Endometrium (tissue), 2 donors: ENCODE measurements around the gene NR2C2AP.

Experiments
- FAIRE-seq: peaks from 2 replicates; lab custom pipeline; 2012; peaks lifted over from hg19 to GRCh38; lab: Jason Lieb, UNC
- donor health status: control.
- donor health status: control.

Gene NR2C2AP

GRCh38 chr19:19214892-19215291 is 11.7 kb upstream of the NR2C2AP start:
- no peak for FAIRE-seq

- FAIRE-seq, result no peak
Observed at GRCh38 chr19:19214159-19214490, 10.9 kb upstream of the NR2C2AP start.

GRCh38 chr19:19213426-19214158 is 10.4 kb upstream of the NR2C2AP start:
- no peak for FAIRE-seq

GRCh38 chr19:19212916-19213315 is 9.7 kb upstream of the NR2C2AP start:
- FAIRE-seq, result no peak

- no peak for FAIRE-seq
Observed at GRCh38 chr19:19211499-19212420, 8.5 kb upstream of the NR2C2AP start, which contains the start of gene NCAN. Gene NCAN, plus strand, starts transcription at chr19:19211958. Its CDS starts 4,996 bp downstream, at chr19:19216954.

- no peak for FAIRE-seq
Observed at GRCh38 chr19:19209372-19209771, 6.2 kb upstream of the NR2C2AP start.

- FAIRE-seq, result no peak
Observed at GRCh38 chr19:19207637-19208572, 4.7 kb upstream of the NR2C2AP start.

- FAIRE-seq, result no peak
Observed at GRCh38 chr19:19206938-19207337, 3.7 kb upstream of the NR2C2AP start.

- no peak for FAIRE-seq
Observed at GRCh38 chr19:19205416-19206410, 2.5 kb upstream of the NR2C2AP start.

GRCh38 chr19:19204181-19204580 is 967 bp upstream of the NR2C2AP start:
- no peak for FAIRE-seq

GRCh38 chr19:19202707-19203011 is 555 bp downstream of the NR2C2AP start:
- FAIRE-seq, result no peak

- FAIRE-seq, result no peak
Observed at GRCh38 chr19:19201697-19202630, 1.2 kb downstream of the NR2C2AP start.

- no peak for FAIRE-seq
Observed at GRCh38 chr19:19193926-19194325, 9.3 kb downstream of the NR2C2AP start.

- FAIRE-seq, result no peak
Observed at GRCh38 chr19:19192910-19193423, 10.2 kb downstream of the NR2C2AP start.

GRCh38 chr19:19192078-19192882 is 10.9 kb downstream of the NR2C2AP start, which contains the start of the genes BORCS8 and RFXANK:
Gene BORCS8, minus strand, starts transcription at chr19:19192152. Its CDS starts 35 bp downstream, at chr19:19192117.
Gene RFXANK, plus strand, starts transcription at chr19:19192258. Its CDS starts 1,689 bp downstream, at chr19:19193947.
- peak; percentile 99 for FAIRE-seq

GRCh38 chr19:19191768-19192077 is 11.5 kb downstream of the NR2C2AP start:
- no peak for FAIRE-seq

GRCh38 chr19:19186742-19187141 is 16.5 kb downstream of the NR2C2AP start:
- no peak for FAIRE-seq

- FAIRE-seq, result no peak
Observed at GRCh38 chr19:19185853-19186740, 17.1 kb downstream of the NR2C2AP start.
